Heart left ventricle (tissue), 13 donors: ENCODE results near the gene NUBP1.

Experiments
- POLR2A ChIP-seq, 2 donors: fragments of 450-650 bp; IDR thresholded peaks; one replicate each; pipeline ENCODE4 v1.6.1; 2017; ENCODE audit warnings: antibody characterized with exemption in 2 of 2, mild to moderate bottlenecking in 2 of 2, moderate library complexity in 2 of 2
- TF ChIP-seq, protein P1 (sequence below), 12 donors: fragments of 200-600 bp; sonication (generic) in 4 of 12; IDR thresholded peaks; one replicate each; pipeline versions ENCODE4 v1.5.0 to v1.8.0; 2018 to 2022; ENCODE audit warnings: antibody characterized with exemption in 12 of 12, mild to moderate bottlenecking in 5 of 12
- donor health status: ischemic (EF 13 %, LVEDD 7.1; RV severe dilation, severe dysfunction).
- donor health status: DM: no; HTN: yes; CAD: no.
- donor health status: DM: no; HTN: no; CAD: no.
- donor health status: ischemic (EF 25% LVEDD 6.9; RV normal size, moderate dysfunction).
- donor health status: ischemic (EF 25% LVEDD 5.7; RV mildly dilated, moderate dysfunction).
- donor health status: ischemic (EF 35%, LVEDD 5.7; RV mildly dilated, moderate dysfunction).
- donor health status: nonischemic (EF 11% LVEDD 7.7; RV severe dilation, severe dysfunction).
- donor health status: DM: yes; HTN: yes; CAD: no.
- donor health status: PGD.
- donor health status: ischemic (EF 29% LVEDD 5.4; RV normal size, mild dysfunction).
- donor health status: nonischemic (EF 23%, LVEDD 6.1; RV moderate dilation, normal function).

DNA sequence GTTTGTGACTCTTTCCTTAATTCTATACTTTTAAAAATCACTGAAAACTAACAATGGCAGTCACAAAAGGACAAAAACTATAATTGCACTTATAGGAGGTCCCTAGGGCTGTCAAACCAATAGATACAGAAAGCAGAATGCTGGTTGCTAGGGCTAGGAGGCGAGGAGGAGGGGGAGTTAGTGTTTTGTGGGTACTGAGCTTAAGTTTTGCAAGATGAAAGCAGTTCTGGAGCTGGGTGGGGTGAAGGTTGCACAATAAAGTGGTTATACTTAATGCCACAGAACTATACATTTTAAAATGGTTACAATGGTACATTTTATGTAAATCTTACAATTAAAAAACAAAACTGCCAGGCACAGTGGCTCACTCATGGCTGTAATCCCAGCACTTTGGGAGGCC is 27.3 kb downstream of the NUBP1 start:
- TF ChIP-seq, protein P1, sequence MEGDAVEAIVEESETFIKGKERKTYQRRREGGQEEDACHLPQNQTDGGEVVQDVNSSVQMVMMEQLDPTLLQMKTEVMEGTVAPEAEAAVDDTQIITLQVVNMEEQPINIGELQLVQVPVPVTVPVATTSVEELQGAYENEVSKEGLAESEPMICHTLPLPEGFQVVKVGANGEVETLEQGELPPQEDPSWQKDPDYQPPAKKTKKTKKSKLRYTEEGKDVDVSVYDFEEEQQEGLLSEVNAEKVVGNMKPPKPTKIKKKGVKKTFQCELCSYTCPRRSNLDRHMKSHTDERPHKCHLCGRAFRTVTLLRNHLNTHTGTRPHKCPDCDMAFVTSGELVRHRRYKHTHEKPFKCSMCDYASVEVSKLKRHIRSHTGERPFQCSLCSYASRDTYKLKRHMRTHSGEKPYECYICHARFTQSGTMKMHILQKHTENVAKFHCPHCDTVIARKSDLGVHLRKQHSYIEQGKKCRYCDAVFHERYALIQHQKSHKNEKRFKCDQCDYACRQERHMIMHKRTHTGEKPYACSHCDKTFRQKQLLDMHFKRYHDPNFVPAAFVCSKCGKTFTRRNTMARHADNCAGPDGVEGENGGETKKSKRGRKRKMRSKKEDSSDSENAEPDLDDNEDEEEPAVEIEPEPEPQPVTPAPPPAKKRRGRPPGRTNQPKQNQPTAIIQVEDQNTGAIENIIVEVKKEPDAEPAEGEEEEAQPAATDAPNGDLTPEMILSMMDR (IDR thresholded peaks at IDR 0.05), result no peak
- no peak for TF ChIP-seq POLR2A (IDR thresholded peaks at IDR 0.05)
